H1 (cell line): Measurements from ENCODE around the gene HS3ST1. TPM values are rescaled to one million over a fixed set of nuclear protein-coding genes. Genes with fewer than 3 reads are reported as not detected.

ENCODE experiments used
- CTCF ChIA-PET: fragments of 300-600 bp; sonication (Branson Sonifier 250); formaldehyde crosslinking; loops from one replicate; lab custom pipeline; 2021; ENCODE audit not compliant: partially characterized antibody; lab: Charles Lee
- POLR2A ChIA-PET: fragments of 300-600 bp; sonication (Branson Sonifier 250); formaldehyde crosslinking; loops from one replicate; lab custom pipeline; 2021; ENCODE audit warnings: inconsistent platforms; ENCODE audit not compliant: partially characterized antibody; lab: Charles Lee
- DNase-seq, 2 experiments: peaks; one replicate each; pipeline versions ENCODE4 v3.0.0 to v3.0.0-alpha.2; 2010 to 2022; ENCODE audit warnings: low spot score in 2 of 2, low read depth in 1 of 2, mixed read lengths in 1 of 2
- FAIRE-seq: peaks from 2 replicates; lab custom pipeline; 2011; peaks lifted over from hg19 to GRCh38; lab: Jason Lieb, UNC
- H2AFZ ChIP-seq: 2 replicates; pipeline ENCODE4 v1.8.1; 2012; ENCODE audit warnings: low read length, inconsistent platforms
- H2AK5ac ChIP-seq: 2 replicates; pipeline ENCODE4 v1.6.1; 2013; ENCODE audit warnings: low read depth, low read length
- H2BK120ac ChIP-seq: replicated peaks from 2 replicates; pipeline ENCODE3; 2013; ENCODE audit warnings: low read depth, low read length, inconsistent platforms
- H2BK12ac ChIP-seq: 2 replicates; pipeline ENCODE4 v1.6.1; 2013; ENCODE audit warnings: low read depth, low read length
- H2BK15ac ChIP-seq: 2 replicates; pipeline ENCODE4 v1.6.1; 2013; ENCODE audit warnings: low read length
- H2BK20ac ChIP-seq: 2 replicates; pipeline ENCODE4 v1.6.1; 2013; ENCODE audit warnings: low read length
- H2BK5ac ChIP-seq: 2 replicates; pipeline ENCODE4 v1.6.1; 2013; ENCODE audit warnings: low read depth, low read length
- H3K14ac ChIP-seq: 2 replicates; pipeline ENCODE4 v1.6.1; 2013; ENCODE audit warnings: inconsistent platforms; ENCODE audit not compliant: insufficient read length
- H3K18ac ChIP-seq: 2 replicates; pipeline ENCODE4 v1.6.1; 2013; ENCODE audit warnings: low read length; ENCODE audit errors: extremely low read depth
- H3K23ac ChIP-seq: 2 replicates; pipeline ENCODE4 v1.6.1; 2013; ENCODE audit warnings: inconsistent platforms; ENCODE audit not compliant: insufficient read length
- H3K23me2 ChIP-seq: 2 replicates; pipeline ENCODE4 v1.6.1; 2013; ENCODE audit warnings: low read depth, low read length
- H3K27ac ChIP-seq: 2 replicates; pipeline ENCODE4 v1.6.1; 2011; ENCODE audit warnings: low read depth, low read length, inconsistent platforms
- H3K27me3 ChIP-seq, 4 experiments: replicated peaks in 1 of 4; 1 replicate in 1 of 4; 2 replicates in 3 of 4; pipeline versions ENCODE4 v1.6.1 to v1.8.1; 2011 to 2013; ENCODE audit warnings: low read length in 3 of 4, mild to moderate bottlenecking in 3 of 4, inconsistent platforms in 2 of 4, mixed read lengths in 2 of 4, moderate library complexity in 1 of 4; ENCODE audit not compliant: control insufficient read depth in 3 of 4, insufficient read depth in 3 of 4; ENCODE audit errors: extremely low read depth in 1 of 4
- H3K36me3 ChIP-seq, 4 experiments: 2 replicates each; pipeline versions ENCODE4 v1.6.1 to v1.8.1; 2011 to 2013; ENCODE audit warnings: mild to moderate bottlenecking in 4 of 4, low read length in 3 of 4, moderate library complexity in 2 of 4, control low read depth in 1 of 4, inconsistent platforms in 1 of 4; ENCODE audit not compliant: insufficient read depth in 4 of 4, control insufficient read depth in 2 of 4
- H3K4ac ChIP-seq: replicated peaks from 2 replicates; pipeline ENCODE3; 2013; ENCODE audit warnings: low read length, low read depth, mixed read lengths, inconsistent platforms; ENCODE audit not compliant: insufficient read length
- H3K4me1 ChIP-seq, 4 experiments: replicated peaks in 1 of 4; 1 replicate in 1 of 4; 2 replicates in 3 of 4; pipeline versions ENCODE4 v1.6.1 to v1.8.1; 2011 to 2013; ENCODE audit warnings: low read length in 3 of 4, inconsistent platforms in 2 of 4, mixed read lengths in 1 of 4; ENCODE audit not compliant: insufficient read depth in 4 of 4, control insufficient read depth in 3 of 4
- H3K4me2 ChIP-seq, 2 experiments: 2 replicates each; pipeline versions ENCODE4 v1.6.1 to v1.8.1; 2011 to 2013; ENCODE audit warnings: low read depth in 2 of 2, low read length in 2 of 2, control low read depth in 1 of 2, inconsistent platforms in 1 of 2, mild to moderate bottlenecking in 1 of 2; ENCODE audit not compliant: insufficient read depth in 1 of 2
- H3K4me3 ChIP-seq, 4 experiments: fragments of 200-600, 300-600 bp in 1 of 4; sonication (generic), shearing (Covaris generic), sonication (Bioruptor Twin) in 1 of 4; 2 replicates each; pipeline versions ENCODE4 v1.5.1 to v1.8.1; 2011 to 2016; ENCODE audit warnings: low read length in 4 of 4, low read depth in 3 of 4, control low read depth in 2 of 4, inconsistent platforms in 2 of 4, mild to moderate bottlenecking in 2 of 4, mixed read lengths in 1 of 4, moderate library complexity in 1 of 4; ENCODE audit not compliant: insufficient read depth in 2 of 4; ENCODE audit errors: extremely low read depth in 1 of 4
- H3K56ac ChIP-seq: replicated peaks from 2 replicates; pipeline ENCODE3; 2013; ENCODE audit warnings: low read depth, mild to moderate bottlenecking, mixed read lengths, low read length, inconsistent platforms; ENCODE audit not compliant: insufficient read length
- H3K79me1 ChIP-seq: 2 replicates; pipeline ENCODE4 v1.6.1; 2013; ENCODE audit warnings: low read depth, low read length, control low read depth
- H3K79me2 ChIP-seq, 2 experiments: 2 replicates each; pipeline versions ENCODE4 v1.6.1 to v1.8.1; 2012 to 2013; ENCODE audit warnings: low read length in 2 of 2, mild to moderate bottlenecking in 2 of 2, inconsistent platforms in 1 of 2; ENCODE audit not compliant: insufficient read depth in 2 of 2, control insufficient read depth in 1 of 2
- H3K9ac ChIP-seq, 4 experiments: replicated peaks in 1 of 4; 1 replicate in 1 of 4; 2 replicates in 3 of 4; pipeline versions ENCODE4 v1.6.1 to v1.8.1; 2011 to 2013; ENCODE audit warnings: low read depth in 3 of 4, low read length in 3 of 4, control low read depth in 2 of 4, mild to moderate bottlenecking in 2 of 4, moderate library complexity in 2 of 4, inconsistent platforms in 1 of 4; ENCODE audit errors: extremely low read depth in 1 of 4
- H3K9me3 ChIP-seq, 2 experiments: 2 replicates each; pipeline versions ENCODE4 v1.6.1 to v1.8.1; 2012 to 2013; ENCODE audit warnings: mild to moderate bottlenecking in 2 of 2, moderate library complexity in 2 of 2, control low read depth in 1 of 2, inconsistent platforms in 1 of 2, low read depth in 1 of 2, low read length in 1 of 2, mixed read lengths in 1 of 2; ENCODE audit not compliant: insufficient read depth in 2 of 2
- H4K20me1 ChIP-seq, 2 experiments: replicated peaks in 1 of 2; 2 replicates each; pipeline versions ENCODE3 to v1.8.1; 2011 to 2013; ENCODE audit warnings: inconsistent platforms in 2 of 2, low read length in 2 of 2, mild to moderate bottlenecking in 1 of 2; ENCODE audit not compliant: insufficient read depth in 2 of 2, control insufficient read depth in 1 of 2
- H4K5ac ChIP-seq: 2 replicates; pipeline ENCODE4 v1.6.1; 2013; ENCODE audit warnings: low read length, low read depth, mixed read lengths, inconsistent platforms; ENCODE audit not compliant: insufficient read length
- H4K8ac ChIP-seq: 2 replicates; pipeline ENCODE4 v1.8.0; 2013; ENCODE audit warnings: mild to moderate bottlenecking, moderate library complexity, low read length, inconsistent platforms; ENCODE audit not compliant: insufficient read depth; ENCODE audit errors: extremely low read depth
- H4K91ac ChIP-seq: replicated peaks from 2 replicates; pipeline ENCODE3; 2013; ENCODE audit warnings: low read length, mixed read lengths, inconsistent platforms; ENCODE audit not compliant: insufficient read length
- CBX8 ChIP-seq: fragments of 300-800, 300-1000 bp; sonication (generic); IDR thresholded peaks from 2 replicates; pipeline ENCODE4 v1.7.1; 2016; ENCODE audit warnings: low read depth, low read length, borderline replicate concordance
- CHD1 ChIP-seq: IDR thresholded peaks from 2 replicates; pipeline ENCODE4 v1.6.1; 2012; ENCODE audit warnings: low read depth, low read length, improper control_type of control experiment
- CTBP2 ChIP-seq: IDR thresholded peaks from 2 replicates; pipeline ENCODE4 v1.7.0; 2011; ENCODE audit warnings: borderline replicate concordance, mild to moderate bottlenecking, moderate library complexity, mixed read lengths, low read length; ENCODE audit not compliant: insufficient read depth, insufficient read length
- EZH2 ChIP-seq: fragments of 200-600 bp; sonication (generic); IDR thresholded peaks from 2 replicates; pipeline ENCODE4 v1.7.1; 2012; ENCODE audit warnings: low read depth, mild to moderate bottlenecking, moderate library complexity, low read length, inconsistent platforms; ENCODE audit not compliant: severe bottlenecking
- HDAC2 ChIP-seq, 2 experiments: fragments of 300-600 bp in 1 of 2; sonication (generic) in 1 of 2; IDR thresholded peaks; 2 replicates each; pipeline ENCODE4 v1.6.1; 2011 to 2012; ENCODE audit warnings: low read depth in 2 of 2, low read length in 2 of 2, mild to moderate bottlenecking in 2 of 2, moderate library complexity in 2 of 2, borderline replicate concordance in 1 of 2, inconsistent platforms in 1 of 2
- KDM4A ChIP-seq: IDR thresholded peaks from one replicate; pipeline ENCODE4 v1.7.1; 2012; ENCODE audit warnings: low read depth, mild to moderate bottlenecking, moderate library complexity, low read length, inconsistent platforms; ENCODE audit not compliant: severe bottlenecking
- NANOG ChIP-seq: IDR thresholded peaks from 2 replicates; pipeline ENCODE4 v1.6.1; 2011; ENCODE audit warnings: low read length, low read depth, mild to moderate bottlenecking, inconsistent platforms; ENCODE audit not compliant: insufficient read depth, poor library complexity, severe bottlenecking
- NRF1 ChIP-seq: IDR thresholded peaks from 2 replicates; pipeline ENCODE4 v1.6.1; 2011; ENCODE audit warnings: mild to moderate bottlenecking, low read depth, low read length, improper control_type of control experiment
- POLR2A ChIP-seq, 2 experiments: IDR thresholded peaks; 1 replicate in 1 of 2; 2 replicates in 1 of 2; pipeline ENCODE4 v1.6.1; 2011; ENCODE audit warnings: low read depth in 2 of 2, low read length in 2 of 2, mild to moderate bottlenecking in 2 of 2; ENCODE audit errors: control extremely low read depth in 1 of 2
- POU5F1 ChIP-seq: IDR thresholded peaks from 2 replicates; pipeline ENCODE4 v1.6.1; 2011; ENCODE audit warnings: low read depth, mild to moderate bottlenecking, low read length, moderate library complexity
- SAP30 ChIP-seq: fragments of 300-600 bp; sonication (generic); IDR thresholded peaks from 2 replicates; pipeline ENCODE4 v1.7.1; 2012; ENCODE audit warnings: low read length, moderate library complexity, mild to moderate bottlenecking, inconsistent platforms; ENCODE audit not compliant: insufficient read depth, insufficient replicate concordance
- TEAD4 ChIP-seq: IDR thresholded peaks from 2 replicates; pipeline ENCODE4 v1.6.1; 2012; ENCODE audit warnings: low read depth, low read length, inconsistent platforms, mixed read lengths
- YY1 ChIP-seq: IDR thresholded peaks from 2 replicates; pipeline ENCODE4 v1.6.1; 2011; ENCODE audit warnings: low read depth, mild to moderate bottlenecking, low read length
- WGBS, 2 experiments: shearing (Covaris generic) in 1 of 2; methylation state at CpG; one replicate each; pipeline versions ENCODE4 v1.1.6 to v1.1.7; 2013 to 2015; ENCODE audit warnings: low lambda C conversion rate in 2 of 2, mixed read lengths in 2 of 2, inconsistent platforms in 1 of 2, low coverage in 1 of 2, missing lambda C conversion rate in 1 of 2; ENCODE audit not compliant: insufficient replicate concordance in 2 of 2, insufficient coverage in 1 of 2, insufficient read length in 1 of 2; ENCODE audit errors: extremely low coverage in 1 of 2, missing lambda C conversion rate in 1 of 2; 5-methylcytosine and 5-hydroxymethylcytosine counted together
- polyA plus RNA-seq, 7 experiments: library from polyadenylated mRNA; depleted of rRNA in 3 of 7; stranded (reverse) in 5 of 7; unstranded in 2 of 7; fragments of >200 nt in 5 of 7; fragments of 200-250 nt in 2 of 7; gene quantifications; 1 replicate in 5 of 7; 2 replicates in 1 of 7; 4 replicates in 1 of 7; pipeline versions ENCODE4 v1.2.1 to v1.2.3, GENCODE V29; 2011 to 2013; ENCODE audit warnings: missing spikeins in 2 of 7, mixed read lengths in 2 of 7
- total RNA-seq: library from RNA; stranded (reverse); fragmentation: NEBNext Ultra II Directional; extraction: Animal tissue kit (Norgen Biotek cat#: 25700); gene quantifications from 2 replicates; pipeline ENCODE4 v1.2.1, GENCODE V29; 2021

Gene HS3ST1
- total and polyA plus RNA-seq, 2 of the 8 experiments (the other 6 are each of a cell fraction or from before 2014, with no cell fraction given), result 0.50 to 1.5 TPM

DNA sequence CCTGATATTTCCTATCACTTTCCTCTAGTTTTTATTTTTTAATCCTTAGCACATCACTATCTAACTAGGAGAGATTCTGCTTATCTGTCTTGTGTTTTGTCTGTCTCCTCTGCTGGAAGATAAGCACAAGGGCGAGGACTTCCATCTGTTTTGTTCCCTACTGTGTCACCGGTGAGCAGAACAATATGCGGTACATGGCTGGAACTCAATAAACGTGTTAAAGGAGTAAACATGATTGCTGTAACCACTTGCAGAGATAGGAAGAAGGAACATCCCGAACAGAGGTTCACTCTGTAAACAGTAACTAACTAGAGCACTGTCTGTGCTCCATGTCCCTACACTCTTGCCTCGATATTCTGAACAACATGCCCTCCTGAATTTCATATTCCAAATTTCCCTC, 5.2 kb downstream of the HS3ST1 start:
- Histone ChIP-seq H4K91ac (no peak overlapping the region), H3K27ac (no peak overlapping the region), H3K4me2 (no peak overlapping the region), H3K4me3 (no peak overlapping the region), H3K79me2 (no peaks in the 10 kb centered on the region), H3K27me3 (peaks cover 5 to 29% (median 27%) of the 10 kb centered on the region in 4 experiments), H3K4ac (no peak overlapping the region), H3K4me1 (peaks cover 3 to 14% (median 6%) of the 10 kb centered on the region in 4 experiments; a peak in 5 of 7 replicates), H2BK5ac (no peak overlapping the region), H3K23ac (no peak overlapping the region), H3K56ac (no peak overlapping the region), H2BK20ac (no peak overlapping the region), H3K14ac (no peak overlapping the region), H2BK15ac (no peak overlapping the region), H2AK5ac (no peak overlapping the region), H2BK12ac (0 out of 2 replicates have a peak overlapping the region, but pooled peaks have one; percentile 35), H2BK120ac (no peak overlapping the region), H3K9me3 (no peaks in the 10 kb centered on the region), H3K18ac (no peak overlapping the region), H4K8ac (no peak overlapping the region), H3K23me2 (peaks cover 11% of the 10 kb centered on the region), H3K36me3 (no peaks in the 10 kb centered on the region), H4K5ac (no peak overlapping the region), H2AFZ (no peak overlapping the region), H4K20me1 (no peaks in the 10 kb centered on the region), H3K79me1 (no peaks in the 10 kb centered on the region), H3K9ac (no peak overlapping the region)
- POLR2A ChIA-PET, result no interaction called here
- DNase-seq, result no peak
- FAIRE-seq, result no peak
- CTCF ChIA-PET, result interaction anchor here (0.9 to 1.5 kb wide), 13 partner anchors 11 to 365 kb away, joined by 3 to 15 read pairs (median 4); no protein-coding TSS in a partner anchor
- TF ChIP-seq POU5F1 (no peak), NANOG (no peak), SAP30 (no peak), POLR2A (IDR thresholded peaks at IDR 0.05; ENCODE audit: control extremely low read depth in 1 of 2, low read depth in 2 of 2, low read length in 2 of 2) (no peak), CHD1 (no peak), CBX8 (no peak), KDM4A (no peak), TEAD4 (no peak), CTBP2 (no peak), NRF1 (no peak), HDAC2 (IDR thresholded peaks at IDR 0.05; ENCODE audit: borderline replicate concordance in 1 of 2, low read depth in 2 of 2, low read length in 2 of 2) (no peak), EZH2 (no peak), YY1 (no peak)
- 87% methylated on average over 6 of the region's 6 CpGs; no CpG with 5 or more reads in 1 of the 2 experiments for WGBS, 2 experiments
